LHCN-M2 (cell line): ENCODE results near the gene SLC25A21. TPM values are rescaled to one million over a fixed set of nuclear protein-coding genes. Genes with fewer than 3 reads are reported as not detected.
"Not testable (repeated sequence)": the region's sequence is repeated elsewhere in the genome, so short reads cannot be mapped to it uniquely, and the experiment has no call there.

Experiments
- DNase-seq: peaks from one replicate; pipeline ENCODE4 v3.0.0-alpha.2; 2012; ENCODE audit warnings: low read depth
- total RNA-seq: library from RNA; depleted of rRNA; stranded (reverse); fragments of >200 nt; gene quantifications from 2 replicates; pipeline ENCODE4 v1.2.3, GENCODE V29; 2014

SLC25A21 gene
- total RNA-seq, 1 experiment from 2014 or later: 0.57 TPM

DNA sequence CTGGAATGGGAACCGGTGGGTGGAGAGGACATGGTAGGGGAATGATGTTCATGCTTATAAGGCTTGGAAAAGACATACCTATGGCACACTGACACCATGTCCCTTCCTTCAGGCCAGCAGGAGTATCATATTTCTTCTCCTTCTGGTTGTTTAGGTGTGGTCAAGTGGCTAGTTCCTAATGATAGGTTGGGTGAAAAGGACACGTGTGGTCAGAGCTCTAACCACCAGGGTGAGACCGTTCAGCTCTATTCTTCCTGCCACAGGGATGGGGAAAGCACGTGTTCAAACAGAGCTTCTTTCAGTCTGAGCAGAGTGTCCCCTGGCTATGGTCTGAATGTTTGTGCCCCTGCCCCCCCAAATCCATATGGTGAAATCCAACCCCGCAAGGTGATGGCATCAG, 301.6 kb downstream of the SLC25A21 start:
- no peak for DNase-seq

DNA sequence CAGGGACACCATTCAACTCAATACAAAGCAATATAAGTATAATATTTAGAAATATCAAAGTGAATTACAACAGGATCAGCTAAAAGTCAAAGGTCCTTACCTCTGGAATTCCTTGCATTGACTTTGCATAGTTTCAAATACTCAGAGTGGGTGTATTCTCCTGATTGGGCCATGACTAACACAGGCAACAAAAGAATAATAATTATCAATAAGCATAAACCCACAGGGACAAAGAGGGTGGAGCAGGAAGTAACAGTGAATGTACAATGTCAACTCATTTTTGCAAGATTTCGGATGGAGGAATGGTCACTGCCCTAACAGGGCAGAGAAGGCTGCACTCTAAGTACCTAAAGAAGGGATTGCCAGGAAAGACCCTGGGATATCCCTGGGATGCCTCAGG, 303.3 kb downstream of the SLC25A21 start:
- DNase-seq: no peak

DNA sequence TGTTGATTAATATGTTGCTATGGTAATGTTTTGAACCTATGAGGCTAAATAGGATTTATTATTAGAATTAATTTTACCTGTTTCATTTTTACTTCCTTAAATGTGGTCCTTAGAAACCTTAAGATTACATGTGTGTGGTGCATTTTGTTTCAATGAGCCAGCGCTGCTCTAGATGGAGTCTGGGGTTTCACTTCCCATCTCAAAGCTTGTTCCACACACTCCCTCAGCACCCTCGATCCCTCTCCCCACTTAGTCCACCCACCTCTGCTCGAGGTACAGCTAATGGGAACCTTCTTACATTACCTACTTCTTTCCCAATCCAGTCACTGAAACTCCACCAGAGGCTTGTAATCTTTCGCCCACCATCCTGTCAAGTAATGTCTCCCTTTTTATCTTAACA, 305.5 kb downstream of the SLC25A21 start:
- DNase-seq: no peak

DNA sequence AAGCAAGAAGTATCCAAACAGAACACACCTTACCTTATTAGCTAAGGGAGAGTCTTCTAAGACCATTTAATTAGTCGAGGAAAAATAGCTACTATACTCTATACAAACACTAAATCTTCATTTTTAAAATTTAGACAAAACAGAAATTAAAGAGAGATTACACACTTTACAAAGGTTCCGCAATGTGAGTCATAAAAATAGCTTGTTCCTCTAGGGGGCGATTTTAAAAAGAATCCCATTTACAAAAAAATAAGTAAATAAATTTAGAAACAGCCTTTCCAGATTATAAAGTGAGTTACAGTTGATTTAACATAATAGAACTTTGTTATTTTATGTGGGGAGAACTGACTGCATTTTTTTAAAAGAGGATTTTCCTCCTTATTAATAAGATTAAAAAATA, 309.1 kb downstream of the SLC25A21 start:
- no peak for DNase-seq

DNA sequence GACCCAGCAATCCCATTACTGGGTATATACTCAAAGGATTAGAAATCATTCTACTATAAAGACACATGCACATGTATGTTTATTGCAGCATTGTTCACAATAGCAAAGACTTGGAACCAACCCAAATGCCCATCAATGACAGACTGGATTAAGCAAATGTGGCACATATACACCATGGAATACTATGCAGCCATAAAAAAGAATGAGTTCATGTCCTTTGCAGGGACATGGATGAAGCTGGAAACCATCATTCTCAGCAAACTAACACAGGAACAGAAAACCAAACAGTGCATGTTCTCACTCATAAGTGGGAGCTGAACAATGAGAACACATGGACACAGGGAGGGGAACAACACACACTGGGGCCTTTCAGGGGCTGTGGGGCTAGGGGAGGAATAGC, 310.2 kb downstream of the SLC25A21 start:
- DNase-seq: not testable (repeated sequence)

DNA sequence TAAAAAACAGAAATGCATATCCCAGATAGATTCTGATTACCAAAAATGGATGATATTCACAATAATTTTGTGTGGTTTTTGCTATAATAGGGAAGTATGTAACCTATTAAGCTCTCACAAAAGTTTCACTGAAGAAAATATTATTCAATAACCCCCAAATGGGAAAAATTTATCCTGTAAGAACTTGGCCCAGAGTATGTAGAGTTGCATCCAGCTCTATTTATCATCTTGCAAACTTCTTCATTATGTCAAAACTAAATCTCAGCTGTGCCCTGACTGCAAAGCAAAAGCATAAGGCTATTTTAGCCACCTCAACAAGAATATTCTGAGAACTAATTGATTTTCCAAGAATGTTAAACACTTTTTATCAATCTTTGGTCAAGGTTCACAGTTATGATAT, 311.6 kb downstream of the SLC25A21 start:
- no peak for DNase-seq

DNA sequence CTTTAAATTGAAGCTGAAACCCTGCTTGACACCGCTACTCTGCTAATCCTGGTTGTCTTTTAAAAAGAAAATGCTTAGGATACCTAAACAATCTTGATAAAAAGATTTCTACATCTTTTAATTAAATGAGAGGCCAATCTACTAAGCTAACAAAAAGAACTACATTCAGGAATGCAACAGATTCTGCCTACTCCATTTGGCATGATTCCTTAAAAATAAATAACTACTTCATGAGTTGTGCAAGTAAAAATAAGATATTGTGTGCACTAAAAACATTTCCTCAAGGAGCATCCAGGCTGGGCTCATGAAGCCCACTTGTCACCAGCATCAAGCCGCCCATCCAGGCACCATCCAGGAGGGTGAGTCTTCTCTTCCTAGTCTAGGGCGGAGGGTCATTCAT, 313.3 kb downstream of the SLC25A21 start:
- DNase-seq: no peak

DNA sequence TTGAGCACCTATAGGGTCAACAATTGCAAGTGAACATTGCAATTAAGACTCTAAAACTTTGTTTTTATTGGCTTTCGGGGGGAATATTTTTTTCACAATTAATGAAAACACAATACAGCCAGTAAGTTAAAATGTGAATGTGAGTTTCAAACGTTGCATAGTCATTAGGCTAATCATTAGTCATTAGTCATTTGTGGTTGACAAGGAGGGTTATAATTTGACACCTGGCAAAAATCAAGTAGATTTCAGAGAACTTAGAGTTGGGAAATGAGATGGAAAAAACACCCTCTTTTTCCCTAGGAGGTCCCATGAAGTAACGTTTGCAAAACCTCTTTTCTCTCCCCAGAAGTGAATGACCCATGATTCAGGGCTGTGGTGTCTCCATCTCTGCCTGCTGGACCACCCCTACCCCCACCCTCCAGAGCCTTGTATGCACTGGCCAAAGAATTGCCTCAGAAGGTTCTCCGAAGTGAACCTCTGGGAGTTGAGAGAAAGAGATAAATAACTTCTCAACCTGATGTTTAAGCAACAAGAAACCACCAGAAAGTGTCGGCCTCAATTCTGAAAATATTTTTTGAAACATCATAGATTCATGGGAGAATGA, 314.5 kb downstream of the SLC25A21 start:
- DNase-seq: no peak

DNA sequence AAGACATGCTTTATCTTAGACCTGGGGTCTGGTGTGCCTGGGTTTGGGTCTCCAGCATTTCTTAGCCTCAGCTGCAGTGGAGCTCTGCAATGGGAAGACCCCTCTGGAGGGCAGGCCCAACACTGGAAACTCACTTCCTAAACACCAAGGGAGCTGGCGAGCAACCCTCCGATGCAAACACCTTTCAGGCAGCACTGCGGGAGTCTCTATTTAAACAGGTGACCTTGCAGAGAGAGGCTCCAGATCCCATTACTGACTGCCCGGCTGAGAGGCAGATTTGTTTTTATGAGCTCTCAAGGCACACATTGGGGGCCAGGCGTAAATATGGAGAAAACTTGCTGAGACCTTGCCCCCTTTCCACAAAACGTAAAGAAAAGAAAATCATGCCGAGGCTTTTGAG, 315.3 kb downstream of the SLC25A21 start:
- no peak for DNase-seq

DNA sequence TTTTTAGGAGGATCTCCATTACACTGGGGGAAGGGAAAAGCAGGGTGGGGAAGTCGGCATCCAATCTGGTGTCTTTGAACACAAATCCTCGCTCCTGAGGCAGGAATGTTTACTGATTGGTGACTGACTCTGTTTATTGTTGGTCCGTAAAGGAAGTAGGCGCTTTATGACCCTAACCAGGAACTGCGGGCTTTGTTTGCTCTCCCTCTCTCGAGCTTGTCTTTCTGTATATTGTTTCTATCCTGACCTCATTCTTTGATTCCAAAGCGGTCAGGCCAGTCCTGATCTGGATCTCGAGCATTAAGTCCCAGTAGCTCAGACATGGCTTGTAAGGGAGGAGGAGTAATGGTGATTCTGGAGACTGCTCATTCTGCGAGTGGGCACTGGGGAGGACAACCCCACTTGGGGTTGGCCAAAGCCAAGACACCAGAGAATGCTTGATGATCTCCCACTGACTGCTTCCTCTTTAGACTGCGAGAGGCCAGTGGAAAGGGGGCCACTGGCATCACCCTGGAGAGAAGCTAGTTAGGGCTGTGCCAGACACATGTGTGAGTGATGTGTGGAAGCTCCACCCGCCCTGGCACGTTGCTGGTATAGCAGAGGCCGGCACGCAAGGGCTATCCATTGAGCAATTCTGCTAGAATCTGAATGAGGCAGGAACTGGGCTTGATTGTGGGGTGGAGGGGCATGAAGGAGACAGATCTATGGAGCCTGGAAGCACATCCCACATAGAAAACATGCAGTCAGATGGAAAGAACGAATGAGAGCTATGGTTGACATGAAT, 316.1 kb downstream of the SLC25A21 start:
- no peak for DNase-seq

DNA sequence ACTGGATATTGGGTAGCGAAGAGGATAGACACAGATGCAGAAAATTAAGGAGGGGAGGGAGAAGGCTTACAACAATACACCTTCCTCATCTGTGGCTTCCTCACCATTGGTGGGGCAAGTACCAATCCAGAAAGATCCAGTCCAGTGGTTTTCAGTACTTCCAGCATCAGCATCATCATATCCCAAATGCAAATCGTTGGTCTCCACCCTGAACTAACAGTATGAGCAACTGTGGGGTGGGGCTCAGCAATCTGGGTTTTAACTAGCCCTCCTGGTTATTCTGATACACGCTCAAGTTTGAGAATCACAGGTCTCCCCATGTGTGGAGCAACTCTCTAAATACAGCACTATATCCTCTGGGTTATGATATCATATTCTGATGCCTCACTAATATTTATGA, 317.0 kb downstream of the SLC25A21 start:
- no peak for DNase-seq

DNA sequence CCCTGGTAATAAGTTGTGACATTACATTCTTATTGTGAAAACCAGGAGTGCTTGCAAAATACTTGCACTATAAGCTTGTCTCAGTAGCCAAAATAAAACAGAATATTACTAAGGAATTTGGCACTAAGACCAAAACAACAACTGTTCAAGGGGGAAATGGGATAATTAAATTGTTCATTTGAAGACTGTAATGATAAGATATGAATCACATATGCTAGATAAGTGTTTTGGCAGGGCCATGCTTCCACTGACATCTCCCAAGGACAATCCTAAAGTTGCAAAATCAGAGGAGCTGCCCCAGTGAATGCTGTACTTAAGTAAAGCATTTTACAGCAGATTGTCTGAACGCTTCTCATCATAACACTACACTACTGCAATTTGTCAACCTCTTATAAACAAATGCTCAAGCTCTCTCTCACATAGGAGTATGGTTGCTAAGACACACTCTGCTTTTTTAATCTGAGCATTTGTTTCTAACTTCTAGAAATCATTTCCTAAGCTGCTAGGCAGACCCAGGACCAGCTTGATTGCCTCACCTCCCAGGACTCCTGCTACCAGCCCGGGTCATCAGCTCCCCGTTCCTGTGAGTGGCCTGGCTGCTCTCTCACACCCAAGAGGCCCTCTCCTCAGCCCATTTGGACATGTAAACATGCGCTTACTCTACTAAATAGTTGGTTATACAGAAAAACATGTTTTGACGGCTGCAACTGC, 319.3 kb downstream of the SLC25A21 start:
- no peak for DNase-seq

DNA sequence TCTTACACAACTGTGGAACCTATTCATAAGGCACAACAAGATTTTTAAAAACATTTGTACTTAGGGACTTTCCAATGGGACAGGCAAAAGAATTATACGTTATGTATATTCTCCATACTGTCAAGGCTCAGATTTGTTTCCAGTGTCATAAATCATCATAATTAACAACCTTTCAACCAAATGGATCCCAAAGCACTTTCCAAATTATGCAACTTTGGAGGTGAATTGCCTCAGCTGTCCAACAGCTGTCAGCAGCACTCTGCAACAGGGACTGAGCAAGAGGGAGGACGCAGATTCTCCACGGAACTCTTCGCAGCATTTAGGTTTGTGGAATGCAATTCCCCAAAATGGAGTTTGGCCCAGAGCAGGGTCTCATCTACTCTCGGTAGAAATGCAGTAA, 324.2 kb downstream of the SLC25A21 start:
- no peak for DNase-seq

DNA sequence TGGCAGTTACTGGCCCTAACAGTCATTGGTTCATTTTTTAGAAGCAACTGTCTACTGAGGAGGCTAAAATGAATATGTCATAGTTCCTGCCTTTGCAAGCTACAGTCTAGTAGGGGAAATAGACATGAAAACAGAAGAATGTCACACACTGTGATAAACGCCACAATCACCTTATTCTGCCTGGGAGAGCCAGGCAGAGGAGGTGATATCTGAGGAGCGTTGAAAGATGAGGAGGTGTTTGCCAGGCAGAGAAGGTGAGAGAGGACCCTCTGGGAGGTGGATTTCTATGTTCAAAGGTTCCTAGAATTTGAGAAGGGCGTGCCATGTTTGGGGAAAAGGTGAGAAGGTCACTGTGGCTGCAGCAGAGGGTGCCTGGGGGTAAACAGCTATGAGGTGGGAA, 325.0 kb downstream of the SLC25A21 start:
- DNase-seq: no peak

DNA sequence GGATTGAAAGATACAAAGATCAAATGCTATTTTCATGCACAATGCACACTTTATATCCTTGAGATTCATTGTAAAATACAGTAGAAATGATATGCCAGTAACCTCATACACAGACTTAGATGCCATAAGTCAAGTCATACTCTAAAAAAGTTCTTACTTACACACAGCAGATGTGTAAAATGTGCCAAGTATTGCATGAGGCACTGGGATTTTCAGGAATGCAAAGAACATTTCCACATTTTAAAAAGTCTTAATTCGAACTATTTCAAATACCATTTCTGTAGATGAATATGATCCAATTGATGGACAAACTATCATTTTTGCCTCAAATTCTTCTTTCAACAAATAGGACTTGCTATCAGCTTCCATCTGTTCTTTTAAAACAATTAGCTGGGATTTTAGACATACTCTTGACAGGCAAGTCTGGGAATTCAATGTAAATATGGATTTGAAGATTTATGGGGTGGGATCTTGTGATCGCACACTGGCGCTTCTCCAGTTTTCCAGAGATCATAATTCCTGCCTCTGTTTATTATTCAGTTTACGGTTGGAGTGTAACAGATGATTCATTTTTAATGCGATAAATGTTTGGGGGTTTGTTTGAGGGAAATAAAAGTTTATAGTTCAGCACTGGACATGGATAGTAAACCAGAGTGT, 326.9 kb downstream of the SLC25A21 start:
- no peak for DNase-seq

DNA sequence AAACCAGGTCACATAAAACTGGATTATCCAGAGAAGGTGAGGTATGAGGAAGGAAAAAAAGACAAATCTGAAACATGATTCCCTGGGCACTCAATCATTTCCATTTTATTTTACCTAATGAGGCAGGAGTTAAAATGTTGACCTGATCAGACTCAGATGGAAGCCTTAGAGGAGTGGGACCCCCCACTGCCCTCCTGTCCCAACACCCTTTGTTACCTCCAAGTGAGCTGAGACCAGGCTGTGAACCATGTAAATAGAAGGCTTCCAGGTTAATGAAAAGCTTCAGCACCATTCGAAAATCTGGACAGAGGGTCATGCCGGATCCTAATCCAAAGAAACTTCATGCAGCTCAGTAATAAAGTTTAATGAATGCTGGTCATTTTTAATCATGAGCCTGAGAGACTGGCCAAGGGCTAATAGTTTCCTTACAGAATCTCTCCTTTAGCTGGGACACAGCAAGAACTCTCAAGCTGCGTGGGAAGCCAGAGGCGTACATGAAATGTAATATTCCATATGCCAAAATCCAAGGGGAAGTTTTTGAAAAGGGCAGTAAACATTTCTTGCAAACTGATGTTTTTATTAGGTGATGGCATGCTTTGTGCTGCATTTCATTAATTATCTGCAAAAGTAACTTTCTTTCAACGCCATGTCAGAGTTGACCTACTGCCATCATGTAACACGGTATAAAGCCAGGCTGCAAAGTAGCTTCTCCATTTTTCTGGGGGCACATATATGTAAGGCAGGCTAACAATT, 327.8 kb downstream of the SLC25A21 start:
- DNase-seq: no peak

DNA sequence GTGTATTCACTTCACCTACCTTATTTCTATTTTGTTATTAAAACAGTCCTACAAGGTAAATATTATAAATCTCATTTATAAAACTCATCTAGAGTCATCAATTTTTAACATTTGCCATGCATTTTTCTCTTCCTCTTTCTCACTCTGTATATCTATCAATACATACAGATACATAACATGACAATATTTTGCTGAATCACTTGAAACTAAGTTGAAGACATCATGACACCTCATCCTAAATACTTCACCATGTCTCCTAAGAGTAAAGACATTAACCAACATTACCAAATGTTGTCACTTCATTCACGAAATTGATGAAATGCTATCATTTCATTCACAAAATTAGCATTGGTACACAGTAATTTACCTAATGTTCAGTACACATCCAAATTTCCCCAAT, 329.0 kb downstream of the SLC25A21 start:
- DNase-seq: no peak

DNA sequence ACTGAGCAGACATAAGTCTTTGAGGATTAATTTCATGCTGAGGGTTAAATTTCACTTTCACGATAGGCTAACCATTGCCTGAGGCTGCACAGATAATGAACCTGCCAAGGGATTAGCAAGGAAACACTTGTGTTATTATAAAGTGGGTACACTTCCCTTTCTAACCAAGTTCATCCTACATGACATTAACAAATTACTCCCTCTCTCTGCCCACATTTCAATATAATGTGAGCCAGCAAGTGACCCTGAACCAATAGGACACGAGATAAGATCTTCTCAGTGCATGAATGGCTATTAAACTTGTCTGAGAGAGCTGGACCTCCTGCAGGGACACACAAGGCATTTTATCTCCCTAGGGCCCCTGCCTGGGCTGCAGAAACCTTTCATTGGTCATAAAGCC, 337.3 kb downstream of the SLC25A21 start:
- no peak for DNase-seq

DNA sequence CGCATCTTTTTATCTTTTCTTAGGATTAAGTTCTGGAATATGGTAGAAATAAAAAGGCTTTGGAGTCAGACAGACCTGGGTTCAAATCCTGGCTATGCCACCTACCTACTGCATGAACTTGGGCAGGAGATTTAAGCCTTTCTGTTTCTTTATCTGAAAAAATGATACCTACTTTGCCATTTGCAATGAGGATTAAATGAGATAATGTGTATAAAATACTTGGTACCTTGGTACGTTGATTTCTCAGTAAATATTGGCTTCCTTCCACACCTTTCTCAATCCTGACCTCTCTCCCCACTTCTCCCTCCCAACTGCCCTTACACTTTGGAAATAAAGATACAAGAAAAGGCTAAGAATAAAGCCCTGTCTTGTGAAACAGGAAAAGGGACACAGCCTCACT, 338.1 kb downstream of the SLC25A21 start:
- DNase-seq: no peak

DNA sequence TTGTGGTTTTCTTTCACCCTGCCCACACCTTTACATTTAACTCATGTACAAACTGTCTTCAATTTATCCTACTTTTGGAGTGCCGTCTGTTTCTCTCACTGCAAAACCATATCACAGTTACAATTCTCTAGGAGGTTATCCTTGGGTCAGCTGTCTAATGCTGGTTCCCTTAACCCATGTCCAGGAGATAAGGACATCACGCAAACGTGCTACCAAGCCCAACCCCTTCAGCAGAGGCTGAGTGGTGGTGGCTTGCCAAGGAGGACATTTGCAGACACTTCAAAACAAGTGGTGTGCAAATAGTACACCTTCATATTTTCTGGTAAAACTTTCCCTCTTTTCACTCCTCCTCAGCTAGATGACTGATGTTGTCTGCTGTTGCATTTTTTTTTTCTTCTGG, 342.9 kb downstream of the SLC25A21 start:
- DNase-seq: no peak

DNA sequence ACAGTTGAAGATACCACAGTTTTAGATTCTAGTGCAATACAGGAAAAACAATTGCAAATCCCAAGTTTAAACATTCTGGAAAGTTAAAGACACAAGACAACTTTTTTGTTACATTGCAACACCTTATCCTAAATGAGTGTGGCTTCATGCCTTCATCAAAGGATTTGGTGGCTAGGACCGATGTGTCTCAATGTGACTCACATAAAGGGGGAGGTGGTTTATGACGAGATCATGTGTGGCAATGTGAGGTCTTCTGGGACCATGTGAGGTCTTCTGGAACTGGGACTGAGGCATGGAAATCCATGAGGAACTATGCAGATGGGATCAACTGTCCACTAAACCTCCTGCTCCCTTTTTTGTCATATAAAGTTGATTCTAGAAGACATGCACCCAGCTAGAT, 344.5 kb downstream of the SLC25A21 start:
- no peak for DNase-seq

DNA sequence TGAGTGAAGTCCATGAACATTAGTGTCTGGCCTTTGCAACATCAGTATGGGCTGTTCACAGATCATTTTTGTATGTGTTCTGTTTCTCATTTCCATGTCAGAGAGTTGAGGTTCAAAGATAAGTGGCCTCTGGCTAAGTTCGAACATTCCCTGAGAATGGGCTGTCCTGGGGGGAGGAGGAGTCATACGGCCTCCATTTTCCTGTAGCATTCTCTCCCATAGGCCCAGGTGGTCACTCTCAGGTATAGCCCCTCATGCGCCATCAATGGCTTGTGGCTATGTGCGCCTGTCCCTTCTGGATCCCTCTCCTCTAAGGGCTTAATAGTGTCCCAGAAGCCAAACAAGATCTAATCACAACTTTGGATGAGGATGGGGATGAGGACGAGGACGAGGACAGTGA, 345.8 kb downstream of the SLC25A21 start:
- no peak for DNase-seq
